B cell (primary cell): ENCODE measurements around the gene MAML2. TPM values are rescaled to one million over a fixed set of nuclear protein-coding genes. Genes with fewer than 3 reads are reported as not detected.

Source experiments
- ATAC-seq: fragments of 200-7000 bp; cut with Tn5 transposase; one replicate; pipeline ENCODE4 v1.10.0; 2021; ENCODE audit warnings: low read depth, mild to moderate bottlenecking, moderate number of reproducible peaks, moderate library complexity
- CTCF ChIA-PET: fragments of 350-600 bp; sonication (Branson Sonifier 250); formaldehyde crosslinking; loops from one replicate; lab custom pipeline; 2021; ENCODE audit warnings: antibody characterized with exemption, inconsistent platforms; lab: Charles Lee
- POLR2A ChIA-PET: fragments of 350-600 bp; sonication (Branson Sonifier 250); formaldehyde crosslinking; loops from one replicate; lab custom pipeline; 2021; ENCODE audit warnings: antibody characterized with exemption; lab: Charles Lee
- DNase-seq: peaks from one replicate; pipeline ENCODE4 v3.0.0; 2013
- H2AFZ ChIP-seq: 2 replicates; pipeline ENCODE4 v1.6.1; 2012; ENCODE audit warnings: mild to moderate bottlenecking, low read depth, low read length; ENCODE audit not compliant: insufficient read depth, poor library complexity, severe bottlenecking
- H3K27ac ChIP-seq, 2 donors: 1 replicate in 1 of 2; 2 replicates in 1 of 2; pipeline ENCODE4 v1.5.1; 2012 to 2013; ENCODE audit warnings: low read length in 2 of 2, mild to moderate bottlenecking in 2 of 2, moderate library complexity in 1 of 2
- H3K27me3 ChIP-seq, 4 experiments: fragments of 200-600 bp in 1 of 4; sonication (generic) in 1 of 4; replicated peaks in 1 of 4; 1 replicate in 2 of 4; 2 replicates in 2 of 4; pipeline versions ENCODE4 v1.6.1 to v1.7.0; 2013 to 2016; ENCODE audit warnings: low read length in 3 of 4, mild to moderate bottlenecking in 2 of 4, mixed read lengths in 1 of 4, moderate library complexity in 1 of 4; ENCODE audit not compliant: insufficient read depth in 4 of 4, control insufficient read depth in 3 of 4; ENCODE audit errors: control extremely low read depth in 1 of 4
- H3K36me3 ChIP-seq, 2 experiments: replicated peaks in 1 of 2; 1 replicate in 1 of 2; 2 replicates in 1 of 2; pipeline versions ENCODE4 v1.6.1 to v1.7.1; 2013; ENCODE audit warnings: low read length in 1 of 2; ENCODE audit not compliant: insufficient read depth in 2 of 2, control insufficient read depth in 1 of 2; ENCODE audit errors: control extremely low read depth in 1 of 2, extremely low read depth in 1 of 2
- H3K4me1 ChIP-seq, 2 donors: fragments of 200-600 bp in 1 of 2; sonication (generic) in 1 of 2; 1 replicate in 1 of 2; 2 replicates in 1 of 2; pipeline versions ENCODE4 v1.5.1 to v1.6.1; 2013 to 2017; ENCODE audit warnings: low read length in 2 of 2; ENCODE audit not compliant: control insufficient read depth in 2 of 2, insufficient read depth in 2 of 2
- H3K4me2 ChIP-seq: replicated peaks from 2 replicates; pipeline ENCODE3; 2012; ENCODE audit warnings: mild to moderate bottlenecking, low read depth, low read length; ENCODE audit not compliant: poor library complexity, severe bottlenecking
- H3K4me3 ChIP-seq, 5 experiments: fragments of 200-600 bp in 1 of 5; sonication (generic) in 1 of 5; 1 replicate in 3 of 5; 2 replicates in 2 of 5; pipeline versions ENCODE4 v1.5.1 to v1.7.0; 2011 to 2016; ENCODE audit warnings: low read length in 4 of 5, mild to moderate bottlenecking in 4 of 5, low read depth in 2 of 5, control low read depth in 1 of 5, moderate library complexity in 1 of 5; ENCODE audit not compliant: insufficient read depth in 1 of 5; ENCODE audit errors: control extremely low read depth in 1 of 5, extremely low read depth in 1 of 5
- H3K79me2 ChIP-seq: fragments of 200-600 bp; sonication (generic); one replicate; pipeline ENCODE4 v1.6.0; 2016; ENCODE audit warnings: low read length; ENCODE audit not compliant: control insufficient read depth, insufficient read depth
- H3K9ac ChIP-seq: fragments of 200-600 bp; sonication (generic); 2 replicates; pipeline ENCODE4 v1.6.1; 2017; ENCODE audit warnings: mild to moderate bottlenecking, low read length, moderate library complexity
- H3K9me3 ChIP-seq, 3 donors: one replicate each; pipeline versions ENCODE4 v1.6.1 to v1.7.1; 2013; ENCODE audit warnings: low read length in 2 of 3; ENCODE audit not compliant: control insufficient read depth in 2 of 3, insufficient read depth in 1 of 3; ENCODE audit errors: control extremely low read depth in 1 of 3
- H4K20me1 ChIP-seq: 2 replicates; pipeline ENCODE4 v1.6.0; 2012; ENCODE audit warnings: mild to moderate bottlenecking, low read length; ENCODE audit not compliant: insufficient read depth, control insufficient read depth, poor library complexity, severe bottlenecking
- H3K27ac Mint-ChIP-seq: one replicate; pipeline ENCODE4 v1.8.0; 2021; ENCODE audit warnings: mixed read lengths
- H3K27me3 Mint-ChIP-seq: one replicate; pipeline ENCODE4 v1.8.0; 2021; ENCODE audit warnings: mixed read lengths
- H3K4me1 Mint-ChIP-seq: one replicate; pipeline ENCODE4 v1.8.0; 2021; ENCODE audit warnings: mixed read lengths
- H3K4me3 Mint-ChIP-seq: one replicate; pipeline ENCODE4 v1.8.0; 2021; ENCODE audit warnings: mixed read lengths
- H3K9me3 Mint-ChIP-seq: one replicate; pipeline ENCODE4 v1.8.0; 2022; ENCODE audit warnings: mixed read lengths; ENCODE audit not compliant: insufficient read depth
- CTCF ChIP-seq: fragments of 200-600 bp; IDR thresholded peaks from one replicate; pipeline ENCODE4 v1.8.0; 2022; ENCODE audit warnings: antibody characterized with exemption, mild to moderate bottlenecking
- EZH2 ChIP-seq: IDR thresholded peaks from 2 replicates; pipeline ENCODE4 v1.6.1; 2012; ENCODE audit warnings: borderline replicate concordance, low read depth, mild to moderate bottlenecking, moderate library complexity, low read length; ENCODE audit not compliant: insufficient read depth, poor library complexity, severe bottlenecking
- WGBS: methylation state at CpG from one replicate; pipeline ENCODE4 v1.1.5; 2013; ENCODE audit warnings: missing lambda C conversion rate; ENCODE audit not compliant: insufficient coverage; 5-methylcytosine and 5-hydroxymethylcytosine counted together
- intact Hi-C: fragments of 100-400 bp; cut with micrococcal nuclease; formaldehyde crosslinking; loops from one replicate; pipeline ENCODE4 v1.10.0; 2022
- polyA plus RNA-seq: library from polyadenylated mRNA; depleted of rRNA; stranded (reverse); fragments of >200 nt; gene quantifications from 2 replicates; pipeline ENCODE4 v1.2.3, GENCODE V29; 2012
- total RNA-seq, 2 donors: library from RNA; stranded (reverse); fragments of 120-200 nt in 1 of 2; gene quantifications; 1 replicate in 1 of 2; 2 replicates in 1 of 2; pipeline versions ENCODE4 v1.2.3 to v1.2.4, GENCODE V29; 2013 to 2022

MAML2 gene
- total and polyA plus RNA-seq, 2 donors (not counting 1 experiment from before 2014, with no cell fraction given), result 10.7 to 26.4 TPM

GRCh38 chr11:96035031-96035739, 307.8 kb downstream of the MAML2 start:
- H3K4me3 Mint-ChIP-seq, result no peak overlapping the region

More at GRCh38 chr11:96035031-96035739, 307.8 kb downstream of the MAML2 start:
- intact Hi-C loops, result no loop called here
- H4K20me1 ChIP-seq, result no peaks in the 10 kb centered on the region
- DNase-seq, result no peak
- H3K9me3 ChIP-seq, result no peaks in the 10 kb centered on the region
- H3K36me3 ChIP-seq, result no peaks in the 10 kb centered on the region
- H3K79me2 ChIP-seq, result peaks cover 4% of the 10 kb centered on the region
- H3K4me3 ChIP-seq, result no peak overlapping the region
- ATAC-seq, result no peak
- no peaks in the 10 kb centered on the region for H3K4me1 ChIP-seq
- no peak overlapping the region for H2AFZ ChIP-seq
- H3K27ac ChIP-seq, result no peak overlapping the region
- TF ChIP-seq EZH2 (no peak), CTCF (no peak)
- H3K4me1 Mint-ChIP-seq, result peaks cover 7% of the 10 kb centered on the region
- H3K27me3 ChIP-seq, result no peaks in the 10 kb centered on the region
- no peaks in the 10 kb centered on the region for H3K27me3 Mint-ChIP-seq
- no peak overlapping the region for H3K27ac Mint-ChIP-seq
- POLR2A ChIA-PET, result interaction anchor here (0.6 kb wide), 1 partner anchor 88 kb away, joined by 3 read pairs; no protein-coding TSS in a partner anchor
- CTCF ChIA-PET, result interaction anchor here (1.1 kb wide), 1 partner anchor 359 kb away, joined by 3 read pairs; no protein-coding TSS in a partner anchor
- no peak overlapping the region for H3K4me2 ChIP-seq
- no peaks in the 10 kb centered on the region for H3K9me3 Mint-ChIP-seq
- no peak overlapping the region for H3K9ac ChIP-seq
- 95% methylated on average over 2 of the region's 5 CpGs for WGBS
